ENCODE measurements around the gene ALOX15.
"Not testable (repeated sequence)": the region's sequence is repeated elsewhere in the genome, so short reads cannot be mapped to it uniquely, and the experiment has no call there.

ALOX15 gene

DNA sequence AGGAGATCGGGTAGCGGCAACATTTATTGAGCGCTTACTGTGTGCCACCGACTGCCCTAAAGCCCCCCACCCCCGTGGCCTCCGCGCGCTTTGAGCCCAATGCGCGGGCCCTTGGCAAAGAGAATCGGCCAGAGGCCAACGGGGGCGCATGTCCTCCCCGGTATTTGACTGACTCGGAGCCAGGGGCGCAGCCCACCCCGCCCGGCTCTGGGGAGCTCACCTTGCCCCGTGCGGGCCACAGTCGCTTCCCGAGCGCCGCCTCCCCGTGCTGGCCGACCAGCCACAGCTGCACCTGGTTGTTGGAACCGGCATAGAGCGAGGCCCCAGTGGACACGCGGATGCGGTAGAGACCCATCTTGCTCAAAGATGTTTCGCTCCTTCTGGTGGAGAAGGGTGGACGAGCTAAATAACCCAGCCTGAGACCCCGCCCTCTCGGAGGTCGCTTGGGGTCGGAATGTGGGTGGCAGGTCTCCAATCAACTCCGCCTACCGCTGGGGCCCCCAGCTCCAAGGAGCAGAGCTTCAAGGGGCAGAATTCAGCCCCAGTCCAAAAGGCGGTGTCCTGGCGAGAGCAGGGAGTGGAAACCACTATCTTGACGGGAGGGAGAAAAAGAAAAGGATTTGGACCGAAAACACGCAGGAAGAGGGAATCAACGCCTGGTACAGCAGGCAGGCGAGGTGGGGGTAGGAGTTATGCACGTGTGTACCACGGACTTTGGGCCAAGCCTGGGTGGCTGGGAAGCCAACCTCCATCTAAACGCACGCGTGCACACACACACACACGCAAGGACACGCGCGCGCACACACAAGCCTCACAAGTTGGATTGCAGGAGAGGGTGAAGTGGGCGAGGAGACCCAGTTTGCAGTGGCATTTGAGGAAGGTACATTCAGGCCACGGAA is at the start of gene ALOX15:
ALOX15 (minus strand) TSS at position 382 of the 899 bp plus-strand sequence; CDS start at position 355, 27 bp downstream.
- no peak for DNase-seq

- DNase-seq: no peak
Observed at GRCh38 chr17:4690745-4691144, 49.3 kb upstream of the ALOX15 start.

- not testable (repeated sequence) for DNase-seq
Observed at GRCh38 chr17:4689872-4690271, 48.4 kb upstream of the ALOX15 start.

DNA sequence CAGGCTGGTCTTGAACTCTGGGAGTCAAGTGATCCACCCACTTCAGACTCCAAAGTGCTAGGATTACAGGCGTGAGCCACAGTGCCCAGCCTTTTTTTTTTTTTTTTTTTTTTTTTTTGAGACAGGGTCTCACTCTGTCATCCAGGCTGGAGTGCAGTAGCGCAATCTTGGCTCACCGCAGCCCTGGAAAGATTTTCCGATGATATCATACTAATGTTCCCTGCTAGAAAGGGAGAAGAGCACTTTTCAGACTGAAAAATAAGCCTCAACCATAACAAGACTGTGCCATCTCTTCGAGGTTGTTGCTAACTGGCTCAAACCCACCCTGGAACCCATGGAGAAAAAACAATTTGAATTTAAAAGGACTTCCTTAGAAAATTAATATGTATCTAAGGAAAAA is 42.3 kb upstream of the ALOX15 start:
- DNase-seq: not testable (repeated sequence)

GRCh38 chr17:4679658-4680057 is 38.2 kb upstream of the ALOX15 start:
- DNase-seq: no peak

- no peak for DNase-seq
Observed at GRCh38 chr17:4678448-4679026, 37.1 kb upstream of the ALOX15 start.

GRCh38 chr17:4676791-4677190 is 35.3 kb upstream of the ALOX15 start:
- no peak for DNase-seq

GRCh38 chr17:4675791-4676190 is 34.3 kb upstream of the ALOX15 start:
- DNase-seq: no peak

DNA sequence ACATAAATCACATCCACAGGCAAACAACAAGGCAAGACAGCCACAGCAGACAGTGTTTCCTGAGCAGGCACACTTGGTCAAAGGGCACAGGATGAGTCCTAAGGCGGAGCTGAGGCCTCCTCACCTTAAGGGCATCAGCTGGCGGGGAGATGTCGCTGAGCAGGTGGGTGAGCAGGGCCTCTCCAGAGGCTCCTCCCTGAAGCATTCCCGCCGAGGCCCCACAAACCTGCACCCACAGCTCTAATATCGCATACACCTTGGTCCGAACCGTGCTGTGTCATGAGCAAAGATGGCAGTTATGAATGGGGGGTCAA is 33.2 kb upstream of the ALOX15 start:
- no peak for DNase-seq

GRCh38 chr17:4673986-4674684 is 32.7 kb upstream of the ALOX15 start:
- no peak for DNase-seq

- DNase-seq: no peak
Observed at GRCh38 chr17:4673169-4673568, 31.7 kb upstream of the ALOX15 start.

- no peak for DNase-seq
Observed at GRCh38 chr17:4672751-4673150, 31.3 kb upstream of the ALOX15 start.

DNA sequence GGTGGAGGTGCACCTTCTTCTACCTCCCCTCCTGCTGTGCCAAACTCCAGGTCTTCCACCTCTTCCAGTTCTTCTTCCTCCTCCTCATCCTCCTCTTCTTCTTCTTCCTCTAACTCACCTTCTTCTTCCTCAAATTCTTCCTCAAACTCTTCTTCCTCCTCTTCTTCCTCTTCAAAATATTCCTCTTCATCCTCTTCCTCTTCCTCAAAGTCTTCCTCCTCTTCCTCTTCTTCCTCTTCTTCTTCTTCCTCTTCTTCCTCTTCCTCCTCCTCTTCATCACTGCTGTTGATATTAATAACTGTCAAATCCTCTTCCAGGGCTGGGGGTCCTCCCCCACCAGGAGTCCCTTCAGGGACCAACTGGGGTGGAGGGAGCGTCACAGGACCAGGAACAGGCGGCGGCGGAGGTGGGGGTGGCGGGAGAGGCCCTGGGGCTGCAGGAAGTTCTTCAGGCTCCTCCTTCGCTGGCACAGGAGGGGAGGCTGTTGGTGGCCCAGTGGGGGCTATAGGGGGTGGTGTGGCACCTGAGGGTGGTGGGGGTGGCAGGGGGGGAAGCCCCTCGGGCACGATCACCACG is 30.7 kb upstream of the ALOX15 start:
- DNase-seq: no peak

GRCh38 chr17:4667166-4667565 is 25.7 kb upstream of the ALOX15 start:
- DNase-seq: no peak

- DNase-seq: no peak
Observed at GRCh38 chr17:4666296-4666695, 24.8 kb upstream of the ALOX15 start.

GRCh38 chr17:4665027-4665426 is 23.5 kb upstream of the ALOX15 start:
- no peak for DNase-seq

- DNase-seq: no peak
Observed at GRCh38 chr17:4664230-4664629, 22.8 kb upstream of the ALOX15 start.

DNA sequence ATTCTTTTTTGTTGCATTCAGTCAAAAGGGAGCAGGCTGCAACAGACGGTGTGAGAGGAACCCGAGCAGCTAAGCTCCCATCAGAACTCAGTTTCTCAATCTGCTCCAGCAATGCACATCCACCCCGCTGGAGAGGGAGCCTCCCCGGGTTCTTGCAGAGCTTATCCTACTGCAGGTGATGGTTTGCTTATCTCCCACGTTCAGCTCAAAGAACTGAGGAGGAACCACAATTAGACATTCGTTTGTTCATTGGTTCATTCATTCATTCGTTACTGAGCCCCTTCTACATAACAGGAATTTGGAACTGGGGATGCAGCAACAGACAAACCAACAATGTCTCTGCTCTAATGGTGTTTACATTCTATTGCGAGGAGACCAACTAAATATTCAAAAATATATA is 22.2 kb upstream of the ALOX15 start:
- no peak for DNase-seq

- no peak for DNase-seq
Observed at GRCh38 chr17:4658478-4659305, 17.2 kb upstream of the ALOX15 start.

GRCh38 chr17:4657678-4658077 is 16.2 kb upstream of the ALOX15 start:
- DNase-seq: no peak

GRCh38 chr17:4655933-4656332 is 14.5 kb upstream of the ALOX15 start:
- not testable (repeated sequence) for DNase-seq

DNA sequence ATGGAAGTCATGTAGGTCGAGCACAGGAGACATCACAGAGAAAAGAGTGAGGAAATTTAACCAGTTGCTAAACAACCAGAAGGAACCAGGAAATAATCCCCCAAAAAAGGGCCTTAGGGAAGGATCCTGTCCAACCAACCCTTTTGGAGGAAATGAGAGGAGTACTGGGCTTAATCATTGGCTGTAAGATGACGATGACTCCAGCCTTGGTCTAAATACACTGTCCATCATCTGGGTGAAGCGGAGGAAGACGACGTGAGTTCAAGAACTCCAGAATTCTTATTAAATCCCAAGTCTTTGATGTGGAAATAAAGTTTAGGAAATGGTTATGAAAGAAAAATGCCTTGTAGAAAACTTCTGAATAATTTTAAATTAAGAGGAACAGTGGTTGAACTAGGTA is 11.5 kb upstream of the ALOX15 start:
- no peak for DNase-seq

DNA sequence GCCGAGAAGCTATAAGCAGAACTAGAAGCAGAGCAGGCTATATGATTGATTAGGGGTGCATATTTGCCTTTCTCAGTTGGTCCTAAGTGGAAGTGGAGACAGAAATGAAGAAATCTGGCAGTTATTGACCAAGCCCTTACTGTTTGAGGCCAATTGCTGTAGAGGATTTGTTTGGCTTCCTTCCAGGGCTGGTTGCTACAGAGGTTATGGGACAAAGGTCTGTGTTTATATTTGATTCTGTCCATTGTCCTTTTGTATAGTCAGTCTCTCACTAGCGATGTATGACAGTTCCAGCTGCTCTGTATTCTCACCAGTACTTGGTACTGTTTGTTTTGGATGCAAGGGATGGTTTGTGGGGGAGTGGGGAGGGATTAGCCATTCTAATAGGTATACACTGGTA is 7.3 kb upstream of the ALOX15 start:
- DNase-seq: no peak

All from NCI-H446 (cell line).